ENCODE results near the gene ATP8B4. TPM values are rescaled to one million over a fixed set of nuclear protein-coding genes. Genes with fewer than 3 reads are reported as not detected.

ATP8B4 gene
- total and polyA plus RNA-seq, 2 experiments from 2014 or later, result 0.89 to 1.5 TPM

GRCh38 chr15:50143255-50143860 is 24.3 kb upstream of the ATP8B4 start:
- Histone ChIP-seq H3K4me1 (ENCODE audit: insufficient read depth) (peaks cover 16% of the 10 kb centered on the region), H2AFZ (no peak overlapping the region), H3K9me2 (ENCODE audit: insufficient read depth) (no peaks in the 10 kb centered on the region), H3K9ac (no peak overlapping the region), H3K36me3 (ENCODE audit: low read depth) (no peaks in the 10 kb centered on the region), H3K27me3 (replicated peaks; ENCODE audit: insufficient read depth) (no peaks in the 10 kb centered on the region), H3K4me2 (ENCODE audit: unreplicated experiment) (no peak overlapping the region), H3K27ac (no peak overlapping the region), H4K20me1 (ENCODE audit: insufficient read depth) (no peaks in the 10 kb centered on the region), H3K9me3 (ENCODE audit: low read depth) (no peaks in the 10 kb centered on the region), H3K4me3 (no peak overlapping the region), H3F3A (ENCODE audit: insufficient read depth) (peaks cover 10% of the 10 kb centered on the region), H3K79me2 (ENCODE audit: insufficient read depth) (no peaks in the 10 kb centered on the region)
- in situ Hi-C loops (cut with MboI), result loop anchor here (10.0 to 25.0 kb wide), 2 partner anchors 719 to 1281 kb away; partner anchors contain the start of gene FGF7
- no peak for DNase-seq
- TF ChIP-seq EZH2phosphoT487 (IDR thresholded peaks at IDR 0.05; ENCODE audit: insufficient read depth, low read depth), result no peak
- TF ChIP-seq EZH2 (IDR thresholded peaks at IDR 0.05; ENCODE audit: insufficient read depth, poor library complexity, severe bottlenecking), result no peak
- 94 to 98% methylated on average over 2 of the region's 2 CpGs for WGBS, 2 experiments (ENCODE audit: low coverage in 1 of 2, low lambda C conversion rate in 2 of 2, missing lambda C conversion rate in 2 of 2)

GRCh38 chr15:50141856-50142255 is 22.8 kb upstream of the ATP8B4 start:
- Histone ChIP-seq H3K9me3 (ENCODE audit: low read depth) (no peaks in the 10 kb centered on the region), H3K9ac (no peak overlapping the region), H3K4me3 (no peak overlapping the region), H3F3A (ENCODE audit: insufficient read depth) (peaks cover 21% of the 10 kb centered on the region), H3K4me1 (ENCODE audit: insufficient read depth) (peaks cover 28% of the 10 kb centered on the region), H3K36me3 (ENCODE audit: low read depth) (no peaks in the 10 kb centered on the region), H3K4me2 (ENCODE audit: unreplicated experiment) (no peak overlapping the region), H4K20me1 (ENCODE audit: insufficient read depth) (no peaks in the 10 kb centered on the region), H2AFZ (no peak overlapping the region), H3K79me2 (ENCODE audit: insufficient read depth) (no peaks in the 10 kb centered on the region), H3K27ac (no peak overlapping the region), H3K27me3 (replicated peaks; ENCODE audit: insufficient read depth) (no peaks in the 10 kb centered on the region), H3K9me2 (ENCODE audit: insufficient read depth) (no peaks in the 10 kb centered on the region)
- in situ Hi-C loops (cut with MboI), result loop anchor here (10.0 to 25.0 kb wide), 2 partner anchors 717 to 1280 kb away; partner anchors contain the start of gene FGF7
- TF ChIP-seq EZH2phosphoT487 (IDR thresholded peaks at IDR 0.05; ENCODE audit: insufficient read depth, low read depth), result no peak
- TF ChIP-seq EZH2 (IDR thresholded peaks at IDR 0.05; ENCODE audit: insufficient read depth, poor library complexity, severe bottlenecking), result no peak
- WGBS, 2 experiments (ENCODE audit: low coverage in 1 of 2, low lambda C conversion rate in 2 of 2, missing lambda C conversion rate in 2 of 2), result 76 to 77% methylated on average over 5 of the region's 5 CpGs
- no peak for DNase-seq

- Histone ChIP-seq H4K20me1 (ENCODE audit: insufficient read depth) (no peaks in the 10 kb centered on the region), H3K9ac (no peak overlapping the region), H3K9me2 (ENCODE audit: insufficient read depth) (no peaks in the 10 kb centered on the region), H3K4me1 (ENCODE audit: insufficient read depth) (peaks cover 37% of the 10 kb centered on the region), H3K4me3 (no peak overlapping the region), H2AFZ (no peak overlapping the region), H3K9me3 (ENCODE audit: low read depth) (no peaks in the 10 kb centered on the region), H3K27ac (no peak overlapping the region), H3K36me3 (ENCODE audit: low read depth) (no peaks in the 10 kb centered on the region), H3K79me2 (ENCODE audit: insufficient read depth) (no peaks in the 10 kb centered on the region), H3K4me2 (ENCODE audit: unreplicated experiment) (no peak overlapping the region), H3K27me3 (replicated peaks; ENCODE audit: insufficient read depth) (no peaks in the 10 kb centered on the region), H3F3A (ENCODE audit: insufficient read depth) (peaks cover 30% of the 10 kb centered on the region)
- TF ChIP-seq EZH2phosphoT487 (IDR thresholded peaks at IDR 0.05; ENCODE audit: insufficient read depth, low read depth) (no peak), EZH2 (IDR thresholded peaks at IDR 0.05; ENCODE audit: insufficient read depth, poor library complexity, severe bottlenecking) (no peak)
- WGBS, 2 experiments (ENCODE audit: low coverage in 1 of 2, low lambda C conversion rate in 2 of 2, missing lambda C conversion rate in 2 of 2), result 91% methylated on average over 3 of the region's 3 CpGs
- in situ Hi-C loops (cut with MboI), result loop anchor here (10.0 to 25.0 kb wide), 2 partner anchors 716 to 1279 kb away; partner anchors contain the start of gene FGF7
- DNase-seq, result no peak
These were observed 21.9 kb upstream of the ATP8B4 start for GRCh38 chr15:50140983-50141382.

GRCh38 chr15:50140098-50140497 is 21.1 kb upstream of the ATP8B4 start:
- no peaks in the 10 kb centered on the region for H3K27me3 ChIP-seq (replicated peaks; ENCODE audit: insufficient read depth)
- H3K9me3 ChIP-seq (ENCODE audit: low read depth), result no peaks in the 10 kb centered on the region
- no peak overlapping the region for H3K4me2 ChIP-seq (ENCODE audit: unreplicated experiment)
- H3K79me2 ChIP-seq (ENCODE audit: insufficient read depth), result no peaks in the 10 kb centered on the region
- H3K9me2 ChIP-seq (ENCODE audit: insufficient read depth), result no peaks in the 10 kb centered on the region
- H2AFZ ChIP-seq, result no peak overlapping the region
- no peaks in the 10 kb centered on the region for H3K36me3 ChIP-seq (ENCODE audit: low read depth)
- no peak overlapping the region for H3K4me3 ChIP-seq
- H3F3A ChIP-seq (ENCODE audit: insufficient read depth), result peaks cover 37% of the 10 kb centered on the region
- no peak for DNase-seq
- 0% methylated on average over 1 of the region's 1 CpG for WGBS, 2 experiments (ENCODE audit: low coverage in 1 of 2, low lambda C conversion rate in 2 of 2, missing lambda C conversion rate in 2 of 2)
- no peaks in the 10 kb centered on the region for H4K20me1 ChIP-seq (ENCODE audit: insufficient read depth)
- peaks cover 40% of the 10 kb centered on the region for H3K4me1 ChIP-seq (ENCODE audit: insufficient read depth)
- TF ChIP-seq EZH2 (IDR thresholded peaks at IDR 0.05; ENCODE audit: insufficient read depth, poor library complexity, severe bottlenecking) (no peak), EZH2phosphoT487 (IDR thresholded peaks at IDR 0.05; ENCODE audit: insufficient read depth, low read depth) (no peak)
- no peak overlapping the region for H3K27ac ChIP-seq
- in situ Hi-C loops (cut with MboI), result loop anchor here (10.0 to 25.0 kb wide), 2 partner anchors 715 to 1278 kb away; partner anchors contain the start of gene FGF7
- H3K9ac ChIP-seq, result no peak overlapping the region

Measured in GM23248 (cell line).